ENCODE measurements around the gene TTC21B.

TTC21B gene

DNA sequence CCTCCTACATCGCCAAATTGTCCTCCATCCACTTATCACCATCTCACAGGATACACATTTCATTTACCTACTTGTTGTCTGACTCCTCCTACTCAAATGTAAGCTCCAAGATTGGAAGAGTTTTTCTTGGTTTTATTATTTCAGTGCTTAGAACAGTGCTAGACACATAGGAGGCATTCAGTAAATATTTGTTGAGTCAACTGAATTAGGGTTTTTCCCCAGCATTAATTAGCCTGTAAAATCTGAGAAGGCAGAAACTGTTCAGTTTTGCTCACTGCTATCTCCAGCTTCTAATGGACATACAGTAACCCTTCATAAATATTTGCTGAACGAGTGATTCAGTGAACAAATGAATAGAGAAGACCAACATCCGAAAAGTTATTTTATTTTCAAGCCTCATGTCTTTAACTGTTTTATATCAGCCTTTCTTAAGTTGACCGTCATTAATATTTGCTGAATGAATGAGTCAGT is 800 bp downstream of the TTC21B start:
- no peaks in the 10 kb centered on the region for H3K36me3 ChIP-seq (ENCODE audit: control insufficient read depth, insufficient read depth, low read length)

DNA sequence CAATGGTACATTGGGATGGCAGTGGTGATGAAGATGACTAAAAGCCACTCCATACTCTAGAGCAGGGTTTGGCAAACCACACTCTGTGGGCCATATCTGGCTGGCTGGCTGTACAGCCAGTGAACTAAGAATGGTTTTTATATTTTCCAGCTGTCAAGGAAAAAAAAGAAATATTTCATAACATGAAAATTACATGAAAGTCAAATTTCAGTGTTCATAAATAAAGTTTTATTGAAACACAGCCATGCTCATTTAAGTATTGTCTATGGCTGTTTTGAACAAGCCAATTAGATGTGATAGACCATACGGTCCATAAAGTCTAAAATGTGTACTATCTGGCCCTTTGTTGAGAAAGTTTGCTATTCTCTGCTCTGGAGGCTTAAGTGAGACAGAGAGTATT is 1.5 kb downstream of the TTC21B start:
- Histone ChIP-seq H3K79me2 (peaks cover 12% of the 10 kb centered on the region), H3K27ac (no peak overlapping the region), H3K9ac (no peak overlapping the region), H3K4me2 (ENCODE audit: low read length) (no peak overlapping the region), H2AFZ (no peak overlapping the region), H3K4me1 (no peaks in the 10 kb centered on the region), H3K4me3 (ENCODE audit: low read depth, low read length) (no peak overlapping the region), H3K36me3 (ENCODE audit: control insufficient read depth, insufficient read depth, low read length) (no peaks in the 10 kb centered on the region), H3K9me3 (ENCODE audit: control insufficient read depth, low read length) (no peaks in the 10 kb centered on the region), H3K27me3 (ENCODE audit: control insufficient read depth, insufficient read depth, low read length) (no peaks in the 10 kb centered on the region)
- TF ChIP-seq, protein P1, sequence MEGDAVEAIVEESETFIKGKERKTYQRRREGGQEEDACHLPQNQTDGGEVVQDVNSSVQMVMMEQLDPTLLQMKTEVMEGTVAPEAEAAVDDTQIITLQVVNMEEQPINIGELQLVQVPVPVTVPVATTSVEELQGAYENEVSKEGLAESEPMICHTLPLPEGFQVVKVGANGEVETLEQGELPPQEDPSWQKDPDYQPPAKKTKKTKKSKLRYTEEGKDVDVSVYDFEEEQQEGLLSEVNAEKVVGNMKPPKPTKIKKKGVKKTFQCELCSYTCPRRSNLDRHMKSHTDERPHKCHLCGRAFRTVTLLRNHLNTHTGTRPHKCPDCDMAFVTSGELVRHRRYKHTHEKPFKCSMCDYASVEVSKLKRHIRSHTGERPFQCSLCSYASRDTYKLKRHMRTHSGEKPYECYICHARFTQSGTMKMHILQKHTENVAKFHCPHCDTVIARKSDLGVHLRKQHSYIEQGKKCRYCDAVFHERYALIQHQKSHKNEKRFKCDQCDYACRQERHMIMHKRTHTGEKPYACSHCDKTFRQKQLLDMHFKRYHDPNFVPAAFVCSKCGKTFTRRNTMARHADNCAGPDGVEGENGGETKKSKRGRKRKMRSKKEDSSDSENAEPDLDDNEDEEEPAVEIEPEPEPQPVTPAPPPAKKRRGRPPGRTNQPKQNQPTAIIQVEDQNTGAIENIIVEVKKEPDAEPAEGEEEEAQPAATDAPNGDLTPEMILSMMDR (IDR thresholded peaks at IDR 0.05) = no peak

More for the DNA sequence above, 800 bp downstream of the TTC21B start:
- peak overlapping the region; percentile 40 for H3K9ac ChIP-seq
- peak overlapping the region; percentile 74 for H3K27ac ChIP-seq
- H3K9me3 ChIP-seq (ENCODE audit: control insufficient read depth, low read length) = no peaks in the 10 kb centered on the region
- peak overlapping the region; percentile 84 for H3K4me3 ChIP-seq (ENCODE audit: low read depth, low read length)
- H3K4me1 ChIP-seq = no peaks in the 10 kb centered on the region
- TF ChIP-seq, protein P1 (IDR thresholded peaks at IDR 0.05) = no peak
- no peaks in the 10 kb centered on the region for H3K27me3 ChIP-seq (ENCODE audit: control insufficient read depth, insufficient read depth, low read length)
- H3K79me2 ChIP-seq = peaks cover 12% of the 10 kb centered on the region
- peak overlapping the region; percentile 92 for H2AFZ ChIP-seq
- H3K4me2 ChIP-seq (ENCODE audit: low read length) = peak overlapping the region; percentile 79

DNA sequence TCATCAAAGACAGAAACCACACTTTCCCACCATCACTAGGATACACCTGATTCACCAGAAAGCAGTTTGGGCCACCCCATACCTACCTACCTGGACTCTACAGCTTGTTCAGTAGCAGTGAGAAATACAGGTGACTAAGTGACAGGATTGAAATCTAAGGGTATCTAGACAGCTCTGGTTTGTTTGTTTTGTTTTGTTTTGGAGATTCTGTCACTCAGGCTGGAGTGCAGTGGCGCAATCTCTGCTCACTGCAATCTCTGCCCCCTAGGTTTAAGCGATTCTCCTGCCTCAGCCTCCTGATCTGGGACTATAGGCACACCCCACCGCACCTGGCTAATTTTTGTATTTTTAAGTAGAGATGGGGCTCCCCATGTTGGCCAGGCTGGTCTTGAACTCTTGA is 3.1 kb downstream of the TTC21B start:
- TF ChIP-seq, protein P1 (IDR thresholded peaks at IDR 0.05) = no peak
- H2AFZ ChIP-seq = no peak overlapping the region
- no peak overlapping the region for H3K27ac ChIP-seq
- no peak overlapping the region for H3K4me3 ChIP-seq (ENCODE audit: low read depth, low read length)
- H3K9ac ChIP-seq = no peak overlapping the region
- no peaks in the 10 kb centered on the region for H3K9me3 ChIP-seq (ENCODE audit: control insufficient read depth, low read length)
- H3K4me1 ChIP-seq = no peaks in the 10 kb centered on the region
- H3K79me2 ChIP-seq = peaks cover 12% of the 10 kb centered on the region
- no peaks in the 10 kb centered on the region for H3K36me3 ChIP-seq (ENCODE audit: control insufficient read depth, insufficient read depth, low read length)
- no peaks in the 10 kb centered on the region for H3K27me3 ChIP-seq (ENCODE audit: control insufficient read depth, insufficient read depth, low read length)
- no peak overlapping the region for H3K4me2 ChIP-seq (ENCODE audit: low read length)

DNA sequence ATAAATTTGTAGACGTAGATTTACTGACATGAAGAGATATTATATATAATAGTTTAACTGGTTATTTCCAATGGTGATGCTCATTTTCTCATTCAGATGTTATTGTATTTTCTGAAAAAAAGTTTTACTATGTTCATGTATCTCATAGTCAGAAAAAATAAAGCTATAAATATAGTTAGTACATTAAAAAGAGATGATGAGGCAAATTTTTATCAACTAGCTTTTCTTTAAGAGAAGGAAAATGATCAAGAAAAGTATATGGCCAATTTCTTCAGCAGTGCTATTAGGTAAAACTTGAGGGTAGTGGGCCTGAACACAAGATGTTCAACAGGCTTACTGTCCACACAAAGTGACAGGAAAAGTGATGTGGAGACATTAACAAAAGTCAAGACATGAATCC is 11.7 kb downstream of the TTC21B start:
- TF ChIP-seq, protein P1 (IDR thresholded peaks at IDR 0.05) = no peak
- H3K4me3 ChIP-seq (ENCODE audit: low read depth, low read length) = no peak overlapping the region
- H3K36me3 ChIP-seq (ENCODE audit: control insufficient read depth, insufficient read depth, low read length) = no peaks in the 10 kb centered on the region
- H3K4me1 ChIP-seq = no peaks in the 10 kb centered on the region
- no peak overlapping the region for H3K27ac ChIP-seq
- H3K79me2 ChIP-seq = no peaks in the 10 kb centered on the region
- H3K4me2 ChIP-seq (ENCODE audit: low read length) = no peak overlapping the region
- no peak overlapping the region for H3K9ac ChIP-seq
- H3K27me3 ChIP-seq (ENCODE audit: control insufficient read depth, insufficient read depth, low read length) = no peaks in the 10 kb centered on the region
- no peak overlapping the region for H2AFZ ChIP-seq
- no peaks in the 10 kb centered on the region for H3K9me3 ChIP-seq (ENCODE audit: control insufficient read depth, low read length)

DNA sequence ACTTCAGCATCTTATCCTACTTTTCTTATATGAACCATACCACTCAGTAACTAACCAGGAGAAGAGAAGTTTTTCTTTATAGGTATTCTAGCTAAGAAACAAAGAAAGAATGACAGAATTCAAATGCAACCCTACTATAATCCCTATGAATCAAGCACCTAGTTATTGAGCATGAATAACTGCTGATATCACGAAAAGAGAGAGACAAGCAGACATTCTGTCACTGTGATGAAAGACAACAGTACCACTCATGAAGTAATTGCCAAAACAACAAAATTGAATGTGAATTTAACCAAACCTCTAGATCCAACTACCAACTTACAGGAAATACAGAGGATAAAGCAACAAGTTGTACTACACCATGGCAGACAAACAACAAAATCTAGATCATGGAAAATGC is 15.3 kb downstream of the TTC21B start:
- Histone ChIP-seq H3K4me1 (no peaks in the 10 kb centered on the region), H3K4me2 (ENCODE audit: low read length) (no peak overlapping the region), H3K27me3 (ENCODE audit: control insufficient read depth, insufficient read depth, low read length) (no peaks in the 10 kb centered on the region), H3K36me3 (ENCODE audit: control insufficient read depth, insufficient read depth, low read length) (no peaks in the 10 kb centered on the region), H3K9ac (no peak overlapping the region), H3K4me3 (ENCODE audit: low read depth, low read length) (no peak overlapping the region), H3K27ac (no peak overlapping the region), H3K9me3 (ENCODE audit: control insufficient read depth, low read length) (no peaks in the 10 kb centered on the region), H2AFZ (no peak overlapping the region), H3K79me2 (no peaks in the 10 kb centered on the region)
- TF ChIP-seq, protein P1 (IDR thresholded peaks at IDR 0.05) = no peak

Measured in parathyroid adenoma (tissue), 2 donors.